ENCODE results near the gene HRNR. TPM values are rescaled to one million over a fixed set of nuclear protein-coding genes. Genes with fewer than 3 reads are reported as not detected.

Gene HRNR
- total and polyA plus RNA-seq, 9 donors: not detected

- DNase-seq: no peak
- H3K27ac ChIP-seq: no peak overlapping the region
- H3K4me1 ChIP-seq (ENCODE audit: insufficient read depth): peaks cover 1% of the 10 kb centered on the region
- TF ChIP-seq CTCF (IDR thresholded peaks at IDR 0.05) (no peak), EP300 (IDR thresholded peaks at IDR 0.05) (no peak), POLR2A (IDR thresholded peaks at IDR 0.05) (no peak)
- H3K27me3 ChIP-seq: no peaks in the 10 kb centered on the region
- H3K36me3 ChIP-seq: no peaks in the 10 kb centered on the region
- 30 to 68% (median 32%) methylated on average over 1 of the region's 1 CpG for WGBS, 3 donors
- intact Hi-C loops (cut with DNase I): no loop called here
- no peak overlapping the region for H3K4me3 ChIP-seq
- no peaks in the 10 kb centered on the region for H3K9me3 ChIP-seq
These were observed 57.0 kb downstream of the HRNR start for GRCh38 chr1:152166966-152167365.

GRCh38 chr1:152165286-152166077, 58.5 kb downstream of the HRNR start:
- peaks cover 1% of the 10 kb centered on the region for H3K4me1 ChIP-seq (ENCODE audit: insufficient read depth)
- H3K27ac ChIP-seq: no peak overlapping the region
- intact Hi-C loops (cut with DNase I): no loop called here
- no peak for DNase-seq
- no peak overlapping the region for H3K4me3 ChIP-seq
- TF ChIP-seq POLR2A (IDR thresholded peaks at IDR 0.05): no peak
- TF ChIP-seq EP300 (IDR thresholded peaks at IDR 0.05): no peak
- no peak for TF ChIP-seq CTCF (IDR thresholded peaks at IDR 0.05)
- H3K36me3 ChIP-seq: no peaks in the 10 kb centered on the region
- H3K9me3 ChIP-seq: no peaks in the 10 kb centered on the region
- no peaks in the 10 kb centered on the region for H3K27me3 ChIP-seq
- WGBS, 3 donors: 81 to 90% (median 85%) methylated on average over 4 of the region's 4 CpGs

GRCh38 chr1:152164517-152165136, 59.4 kb downstream of the HRNR start:
- no peak overlapping the region for H3K4me3 ChIP-seq
- H3K27ac ChIP-seq: no peak overlapping the region
- H3K4me1 ChIP-seq (ENCODE audit: insufficient read depth): peaks cover 1% of the 10 kb centered on the region
- TF ChIP-seq CTCF (IDR thresholded peaks at IDR 0.05): no peak
- TF ChIP-seq POLR2A (IDR thresholded peaks at IDR 0.05): no peak
- TF ChIP-seq EP300 (IDR thresholded peaks at IDR 0.05): no peak
- H3K9me3 ChIP-seq: no peaks in the 10 kb centered on the region
- no peaks in the 10 kb centered on the region for H3K27me3 ChIP-seq
- intact Hi-C loops (cut with DNase I): no loop called here
- no peak for DNase-seq
- H3K36me3 ChIP-seq: no peaks in the 10 kb centered on the region
- 61 to 77% (median 67%) methylated on average over 2 of the region's 2 CpGs for WGBS, 3 donors

- H3K36me3 ChIP-seq: no peaks in the 10 kb centered on the region
- no peak for DNase-seq
- H3K27me3 ChIP-seq: no peaks in the 10 kb centered on the region
- H3K27ac ChIP-seq: no peak overlapping the region
- 0 to 2% (median 2%) methylated on average over 1 of the region's 1 CpG for WGBS, 3 donors
- intact Hi-C loops (cut with DNase I): no loop called here
- H3K9me3 ChIP-seq: no peaks in the 10 kb centered on the region
- peaks cover 1% of the 10 kb centered on the region for H3K4me1 ChIP-seq (ENCODE audit: insufficient read depth)
- no peak overlapping the region for H3K4me3 ChIP-seq
- TF ChIP-seq CTCF (IDR thresholded peaks at IDR 0.05) (no peak), POLR2A (IDR thresholded peaks at IDR 0.05) (no peak)
These were observed 61.1 kb downstream of the HRNR start for GRCh38 chr1:152162792-152163463.

Other genes starting within 250 kb of the HRNR start
- gene S100A10, start 230.3 kb downstream of the HRNR start, total RNA-seq: 100 to 1,000 TPM in 5 of 7 donors, 10 to 100 TPM in 2; 38.6 to 327 (median 213) TPM
- 100 to 1,000 TPM; 175 to 642 TPM for gene S100A10, start 230.3 kb downstream of the HRNR start, polyA plus RNA-seq
- 100 to 1,000 TPM in 3 of 7 donors, 10 to 100 TPM in 4; 60.2 to 189 (median 85.8) TPM for gene S100A11, start 187.2 kb downstream of the HRNR start, total RNA-seq
- gene S100A11, start 187.2 kb downstream of the HRNR start, polyA plus RNA-seq: 100 to 1,000 TPM; 158 to 449 TPM
- not detected for gene TCHHL1, start 135.1 kb downstream of the HRNR start, total RNA-seq
- not detected for gene TCHHL1, start 135.1 kb downstream of the HRNR start, polyA plus RNA-seq
- under 1 TPM in 6 of 7 donors, not detected in 1; 0.05 to 0.12 (median 0.09) TPM for gene TCHH, start 108.7 kb downstream of the HRNR start, total RNA-seq
- gene TCHH, start 108.7 kb downstream of the HRNR start, polyA plus RNA-seq: under 1 TPM; 0.04 to 0.07 TPM
- not detected for gene RPTN, start 65.0 kb downstream of the HRNR start, total RNA-seq
- not detected for gene RPTN, start 65.0 kb downstream of the HRNR start, polyA plus RNA-seq
- gene FLG, start 101.0 kb upstream of the HRNR start, total RNA-seq: not detected
- gene FLG, start 101.0 kb upstream of the HRNR start, polyA plus RNA-seq: under 1 TPM in 1 of 2 donors, not detected in 1; 0.01 TPM
- not detected for gene FLG2, start 135.8 kb upstream of the HRNR start, total RNA-seq
- not detected for gene FLG2, start 135.8 kb upstream of the HRNR start, polyA plus RNA-seq
- under 1 TPM in 1 of 7 donors, not detected in 6; 0.46 TPM for gene CRNN, start 190.1 kb upstream of the HRNR start, total RNA-seq
- gene CRNN, start 190.1 kb upstream of the HRNR start, polyA plus RNA-seq: not detected

Measured in ovary (tissue), 9 donors.